ENCODE results near the gene WDR18. TPM values are rescaled to one million over a fixed set of nuclear protein-coding genes. Genes with fewer than 3 reads are reported as not detected.

The WDR18 gene
- total RNA-seq, 1 donor from 2014 or later: 66.5 TPM

GRCh38 chr19:1010586-1011510 is 26.7 kb downstream of the WDR18 start:
- Mint-ChIP-seq H3K4me1 (peaks cover 8% of the 10 kb centered on the region), H3K36me3 (ENCODE audit: low read depth) (peaks cover 33% of the 10 kb centered on the region), H3K9me3 (no peaks in the 10 kb centered on the region), H3K4me3 (no peak overlapping the region), H3K27ac (no peak overlapping the region), H3K27me3 (no peaks in the 10 kb centered on the region)
- CTCF ChIA-PET: no interaction called here
- POLR2A ChIA-PET: no interaction called here
- intact Hi-C loops (cut with micrococcal nuclease): no loop called here
- TF ChIP-seq CTCF (IDR thresholded peaks at IDR 0.05): no peak
- DNase-seq (no peak), ATAC-seq (ENCODE audit: low read depth) (no peak)

GRCh38 chr19:1011831-1012333 is 27.7 kb downstream of the WDR18 start:
- H3K9me3 Mint-ChIP-seq: no peaks in the 10 kb centered on the region
- no peak for TF ChIP-seq CTCF (IDR thresholded peaks at IDR 0.05)
- no peak for DNase-seq
- CTCF ChIA-PET: no interaction called here
- H3K4me3 Mint-ChIP-seq: no peak overlapping the region
- peaks cover 29% of the 10 kb centered on the region for H3K36me3 Mint-ChIP-seq (ENCODE audit: low read depth)
- ATAC-seq (ENCODE audit: low read depth): no peak
- no peaks in the 10 kb centered on the region for H3K27me3 Mint-ChIP-seq
- peaks cover 17% of the 10 kb centered on the region for H3K4me1 Mint-ChIP-seq
- H3K27ac Mint-ChIP-seq: no peak overlapping the region
- POLR2A ChIA-PET: no interaction called here
- intact Hi-C loops (cut with micrococcal nuclease): no loop called here

GRCh38 chr19:1012334-1012733 is 28.2 kb downstream of the WDR18 start:
- Mint-ChIP-seq H3K27me3 (no peaks in the 10 kb centered on the region), H3K27ac (no peak overlapping the region), H3K36me3 (ENCODE audit: low read depth) (peaks cover 30% of the 10 kb centered on the region), H3K4me3 (no peak overlapping the region), H3K9me3 (no peaks in the 10 kb centered on the region), H3K4me1 (peaks cover 21% of the 10 kb centered on the region)
- POLR2A ChIA-PET: no interaction called here
- ATAC-seq (ENCODE audit: low read depth) (no peak), DNase-seq (no peak)
- TF ChIP-seq CTCF (IDR thresholded peaks at IDR 0.05): no peak
- CTCF ChIA-PET: no interaction called here
- intact Hi-C loops (cut with micrococcal nuclease): no loop called here

- ChIA-PET CTCF (no interaction called here), POLR2A (interaction anchor here (1.0 kb wide), 1 partner anchor 8 kb away, joined by 4 read pairs; no protein-coding TSS in a partner anchor)
- H3K27ac Mint-ChIP-seq: no peak overlapping the region
Observed at GRCh38 chr19:1013218-1013617, 29.1 kb downstream of the WDR18 start.

More at GRCh38 chr19:1013218-1013617, 29.1 kb downstream of the WDR18 start:
- H3K9me3 Mint-ChIP-seq: no peaks in the 10 kb centered on the region
- no peaks in the 10 kb centered on the region for H3K27me3 Mint-ChIP-seq
- H3K4me3 Mint-ChIP-seq: no peak overlapping the region
- TF ChIP-seq CTCF (IDR thresholded peaks at IDR 0.05): no peak
- DNase-seq (no peak), ATAC-seq (ENCODE audit: low read depth) (no peak)
- peaks cover 30% of the 10 kb centered on the region for H3K36me3 Mint-ChIP-seq (ENCODE audit: low read depth)
- intact Hi-C loops (cut with micrococcal nuclease): no loop called here
- peaks cover 30% of the 10 kb centered on the region for H3K4me1 Mint-ChIP-seq
